Mucosa of descending colon (tissue), 3 donors: ENCODE data around the gene CELF4. TPM values are rescaled to one million over a fixed set of nuclear protein-coding genes. Genes with fewer than 3 reads are reported as not detected.

Experiments used
- ATAC-seq: fragments of 200-7000 bp; cut with Tn5 transposase; one replicate; pipeline ENCODE4 v1.9.1; 2020; ENCODE audit warnings: mild to moderate bottlenecking, moderate library complexity
- DNase-seq, 3 donors: peaks; one replicate each; pipeline ENCODE4 v3.0.0-alpha.2; 2020
- H3K36me3 ChIP-seq: fragments of 200-600 bp; one replicate; pipeline ENCODE4 v1.8.0; 2021; ENCODE audit warnings: low read depth, mild to moderate bottlenecking
- H3K4me1 ChIP-seq: fragments of 200-600 bp; one replicate; pipeline ENCODE4 v1.8.0; 2021; ENCODE audit warnings: low read depth, mild to moderate bottlenecking
- H3K4me3 ChIP-seq: fragments of 200-600 bp; one replicate; pipeline ENCODE4 v1.8.0; 2021; ENCODE audit warnings: mild to moderate bottlenecking
- H3K9me3 ChIP-seq: fragments of 200-600 bp; one replicate; pipeline ENCODE4 v1.8.0; 2021; ENCODE audit warnings: mild to moderate bottlenecking
- intact Hi-C, 2 donors: fragments of 100-400 bp; cut with DNase I in 1 of 2; cut with micrococcal nuclease in 1 of 2; formaldehyde crosslinking; loops; one replicate each; pipeline versions ENCODE4 v1.11.0 to v1.11.1; 2022; cut with DNase I, micrococcal nuclease
- total RNA-seq, 3 donors: library from RNA; stranded (reverse); fragmentation: NEBNext Ultra II Directional in 2 of 3; extraction: Animal tissue kit (Norgen Biotek cat#: 25700) in 2 of 3; gene quantifications; one replicate each; pipeline versions ENCODE4 v1.2.1 to v1.2.4, GENCODE V29; 2021 to 2023
- TF ChIP-seq, protein P1 (sequence below): fragments of 200-600 bp; IDR thresholded peaks from one replicate; pipeline ENCODE4 v1.8.0; 2022; ENCODE audit warnings: antibody characterized with exemption, mild to moderate bottlenecking
- donor health status: DM: no; HTN: no; CAD: no; lungs with moderate emphysema.
- donor health status: DM: no; HTN: no; CAD: no.
- donor health status: DM: no; HTN: yes; CAD: no.

CELF4 gene
- total RNA-seq, 3 donors from 2014 or later, result 0.32 to 4.4 (median 0.72) TPM

DNA sequence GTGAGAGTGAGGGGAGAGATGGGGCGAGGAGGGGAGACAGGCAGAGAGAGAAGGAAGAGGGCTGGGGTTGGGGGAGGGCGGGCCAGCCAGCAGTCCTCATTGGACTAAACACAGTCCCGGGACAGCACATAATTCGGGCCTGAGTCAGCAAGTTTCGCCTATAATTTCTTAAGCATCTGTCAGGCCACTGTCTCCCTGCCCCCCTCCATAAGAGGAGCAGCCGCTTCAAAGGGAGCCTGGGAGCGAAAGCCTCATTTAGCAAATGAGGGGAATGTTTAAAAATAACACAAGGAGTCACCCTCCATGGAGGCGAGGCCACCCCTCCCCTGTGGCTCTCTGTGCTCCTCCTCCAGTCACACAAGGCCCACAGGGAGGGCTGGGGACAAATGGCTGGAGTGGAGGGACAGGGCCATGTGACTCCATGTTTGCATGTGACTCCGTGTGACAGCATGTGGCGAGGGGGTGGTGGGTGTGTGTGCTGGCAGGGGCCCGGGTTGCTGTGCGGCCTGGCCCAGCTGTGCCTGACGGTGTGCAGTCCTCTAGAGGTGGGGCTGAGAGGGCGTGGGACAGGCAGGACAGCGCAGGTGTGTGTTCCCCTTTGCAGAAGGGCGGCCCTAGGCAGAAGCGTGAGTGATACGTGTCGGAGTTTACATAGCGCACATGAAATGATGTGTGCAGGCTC is 162.4 kb downstream of the CELF4 start:
- intact Hi-C loops, result no loop called here
- Histone ChIP-seq H3K4me3 (no peak overlapping the region), H3K9me3 (no peaks in the 10 kb centered on the region), H3K4me1 (no peaks in the 10 kb centered on the region), H3K36me3 (no peaks in the 10 kb centered on the region)
- ATAC-seq (peak; percentile 45), DNase-seq (peak in 1 of 3 donors; percentile 15)
- TF ChIP-seq, protein P1, sequence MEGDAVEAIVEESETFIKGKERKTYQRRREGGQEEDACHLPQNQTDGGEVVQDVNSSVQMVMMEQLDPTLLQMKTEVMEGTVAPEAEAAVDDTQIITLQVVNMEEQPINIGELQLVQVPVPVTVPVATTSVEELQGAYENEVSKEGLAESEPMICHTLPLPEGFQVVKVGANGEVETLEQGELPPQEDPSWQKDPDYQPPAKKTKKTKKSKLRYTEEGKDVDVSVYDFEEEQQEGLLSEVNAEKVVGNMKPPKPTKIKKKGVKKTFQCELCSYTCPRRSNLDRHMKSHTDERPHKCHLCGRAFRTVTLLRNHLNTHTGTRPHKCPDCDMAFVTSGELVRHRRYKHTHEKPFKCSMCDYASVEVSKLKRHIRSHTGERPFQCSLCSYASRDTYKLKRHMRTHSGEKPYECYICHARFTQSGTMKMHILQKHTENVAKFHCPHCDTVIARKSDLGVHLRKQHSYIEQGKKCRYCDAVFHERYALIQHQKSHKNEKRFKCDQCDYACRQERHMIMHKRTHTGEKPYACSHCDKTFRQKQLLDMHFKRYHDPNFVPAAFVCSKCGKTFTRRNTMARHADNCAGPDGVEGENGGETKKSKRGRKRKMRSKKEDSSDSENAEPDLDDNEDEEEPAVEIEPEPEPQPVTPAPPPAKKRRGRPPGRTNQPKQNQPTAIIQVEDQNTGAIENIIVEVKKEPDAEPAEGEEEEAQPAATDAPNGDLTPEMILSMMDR, result no peak

DNA sequence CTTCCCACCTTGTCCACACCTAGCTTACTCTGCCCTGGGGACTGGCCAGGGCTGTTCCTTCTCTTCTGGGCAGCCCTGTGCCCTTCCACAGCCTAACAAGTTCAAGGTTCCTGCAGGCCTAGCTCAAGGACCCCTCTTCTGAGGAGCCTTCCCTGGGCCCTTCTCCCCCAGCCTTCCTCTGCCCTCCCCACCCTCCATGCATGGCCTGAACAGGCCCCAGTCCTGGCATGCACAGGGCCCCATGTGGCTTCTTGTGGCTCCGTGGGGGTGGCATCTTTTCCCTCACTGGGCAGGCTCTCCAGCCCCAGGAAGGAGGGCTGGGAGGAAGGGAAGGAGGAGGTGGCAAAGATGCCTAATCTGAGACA is 162.9 kb downstream of the CELF4 start:
- intact Hi-C loops, result no loop called here
- H3K4me3 ChIP-seq, result no peak overlapping the region
- no peaks in the 10 kb centered on the region for H3K36me3 ChIP-seq
- TF ChIP-seq, protein P1, result no peak
- no peaks in the 10 kb centered on the region for H3K9me3 ChIP-seq
- no peak for ATAC-seq
- no peak for DNase-seq
- H3K4me1 ChIP-seq, result no peaks in the 10 kb centered on the region

DNA sequence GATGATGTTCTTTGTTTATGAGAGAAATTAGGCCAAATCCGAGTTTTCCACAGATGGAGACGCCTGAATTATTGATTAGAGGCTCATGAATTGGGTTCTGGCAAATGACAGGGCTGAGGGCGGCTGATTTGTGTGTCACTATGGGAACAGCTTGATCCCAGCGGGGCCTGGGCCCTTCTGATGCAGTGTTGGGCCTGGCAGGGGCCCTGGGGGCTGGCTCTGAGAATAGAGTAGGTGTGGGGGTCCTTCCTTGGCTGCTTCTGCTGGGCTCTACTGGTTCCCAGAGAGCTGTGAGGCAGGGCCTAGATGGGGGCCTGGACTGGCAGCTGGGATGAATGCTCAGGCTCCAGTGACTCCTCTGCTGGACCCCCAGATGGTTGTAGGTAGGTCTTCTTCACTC is 164.8 kb downstream of the CELF4 start:
- no peak for ATAC-seq
- Histone ChIP-seq H3K4me1 (no peaks in the 10 kb centered on the region), H3K36me3 (no peaks in the 10 kb centered on the region), H3K9me3 (no peaks in the 10 kb centered on the region), H3K4me3 (no peak overlapping the region)
- TF ChIP-seq, protein P1, result no peak
- intact Hi-C loops, result no loop called here
- no peak for DNase-seq

DNA sequence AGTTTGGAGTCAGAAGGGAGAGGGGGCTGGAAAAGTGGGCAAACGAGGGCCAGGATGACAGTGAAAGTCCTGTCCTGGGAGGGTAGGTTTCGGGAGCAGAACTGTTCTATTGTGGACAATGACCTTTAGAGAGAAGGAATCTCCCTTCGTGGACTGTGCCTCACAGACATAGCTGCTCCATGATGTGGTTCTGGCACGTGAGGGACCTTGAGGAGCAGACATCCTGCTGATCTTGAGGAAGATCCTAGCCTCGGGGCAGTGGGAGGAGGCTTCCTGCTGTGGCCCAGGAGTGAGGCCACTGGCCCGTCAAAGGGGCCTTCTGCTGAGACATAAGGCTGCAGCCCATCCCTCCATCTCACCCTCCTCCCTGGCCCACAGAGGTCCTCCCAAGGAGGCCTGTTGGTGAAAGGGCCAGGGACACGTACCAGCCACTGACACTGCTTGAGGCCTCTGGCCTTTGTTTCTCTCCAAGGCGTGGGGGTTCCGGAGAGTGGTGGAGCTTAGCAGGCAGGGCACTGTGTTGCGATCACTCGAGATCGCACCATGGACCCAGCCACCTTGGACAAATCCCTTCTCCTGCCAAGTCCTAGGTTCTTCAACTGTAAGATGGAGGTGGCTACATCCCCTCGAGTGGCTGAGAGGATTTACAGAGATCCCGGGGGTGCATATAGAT is 167.2 kb downstream of the CELF4 start:
- H3K9me3 ChIP-seq, result no peaks in the 10 kb centered on the region
- no peak for DNase-seq
- intact Hi-C loops, result no loop called here

DNA sequence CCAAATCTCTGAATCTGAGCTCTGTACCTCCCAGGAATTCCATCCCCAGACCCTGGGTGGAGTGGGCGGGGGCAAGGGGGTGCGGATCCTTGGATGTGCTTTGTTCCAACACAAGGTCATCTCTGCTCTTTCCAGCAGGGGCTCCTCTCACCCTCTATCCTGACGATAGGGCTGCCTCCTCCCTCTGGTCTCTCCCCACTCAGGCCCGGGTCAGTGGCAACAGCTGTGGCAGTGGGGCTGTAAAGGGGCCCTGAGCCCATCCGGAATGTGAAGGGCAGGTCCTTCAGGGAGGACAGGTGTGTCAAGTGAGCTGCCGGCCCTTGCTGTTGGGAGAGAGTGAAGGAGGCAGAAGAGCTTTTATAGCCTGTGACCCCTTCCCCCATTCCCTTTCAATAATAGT is 167.8 kb downstream of the CELF4 start:
- Histone ChIP-seq H3K36me3 (no peaks in the 10 kb centered on the region), H3K4me3 (no peak overlapping the region), H3K4me1 (no peaks in the 10 kb centered on the region), H3K9me3 (no peaks in the 10 kb centered on the region)
- ATAC-seq (no peak), DNase-seq (no peak)
- intact Hi-C loops, result no loop called here
- TF ChIP-seq, protein P1, result no peak

More for the DNA sequence above, 167.2 kb downstream of the CELF4 start:
- no peak for ATAC-seq
- no peak overlapping the region for H3K4me3 ChIP-seq
- no peaks in the 10 kb centered on the region for H3K4me1 ChIP-seq
- TF ChIP-seq, protein P1, result no peak
- no peaks in the 10 kb centered on the region for H3K36me3 ChIP-seq
